GM12891 (cell line): ENCODE data around the gene MIER3.
A peak's percentile ranks its signal among the peaks of the same experiment; 100 is the strongest.

Experiments used
- DNase-seq: peaks from one replicate; pipeline ENCODE4 v3.0.0; 2011; ENCODE audit warnings: low spot score; ENCODE audit not compliant: insufficient read length
- FAIRE-seq: peaks from 2 replicates; lab custom pipeline; 2011; peaks lifted over from hg19 to GRCh38; lab: Jason Lieb, UNC
- PAX5 ChIP-seq: IDR thresholded peaks from 2 replicates; pipeline ENCODE4 v1.6.1; 2011; ENCODE audit warnings: low read length, moderate library complexity, mild to moderate bottlenecking; ENCODE audit not compliant: insufficient read depth, severe bottlenecking
- POLR2A ChIP-seq: IDR thresholded peaks from 2 replicates; pipeline ENCODE4 v1.6.1; 2011; ENCODE audit warnings: low read depth, low read length, control low read depth
- POLR2AphosphoS5 ChIP-seq: IDR thresholded peaks from 2 replicates; pipeline ENCODE4 v1.6.1; 2011; ENCODE audit warnings: low read depth, low read length, control low read depth
- POU2F2 ChIP-seq: IDR thresholded peaks from 2 replicates; pipeline ENCODE4 v1.6.1; 2011; ENCODE audit warnings: low read depth, mild to moderate bottlenecking, control low read depth, low read length, moderate library complexity
- SPI1 ChIP-seq: IDR thresholded peaks from 2 replicates; pipeline ENCODE4 v1.6.1; 2011; ENCODE audit warnings: low read depth, low read length, control low read depth
- TAF1 ChIP-seq: IDR thresholded peaks from 2 replicates; pipeline ENCODE4 v1.6.1; 2011; ENCODE audit warnings: low read depth, low read length, control low read depth

MIER3 gene

DNA sequence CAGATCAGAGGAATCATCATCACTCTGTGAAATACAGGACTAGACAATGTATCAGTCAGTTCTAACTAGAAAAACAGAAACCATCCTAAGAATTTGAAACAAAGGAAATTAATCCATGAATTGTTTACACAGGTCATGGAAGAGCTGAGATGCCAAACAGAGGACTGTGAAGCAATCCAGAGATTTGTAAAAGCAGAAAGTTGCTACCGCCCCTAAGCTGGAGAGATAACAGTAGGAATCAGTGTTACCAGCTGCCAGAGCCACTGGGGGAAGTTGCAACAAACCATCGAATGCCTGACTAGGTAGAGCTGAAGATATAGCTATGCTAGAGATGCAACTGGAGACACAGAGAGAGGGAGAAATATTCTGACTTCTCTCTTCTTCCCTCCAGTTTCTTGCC lies 10.4 kb upstream of the MIER3 start:
- TF ChIP-seq POLR2A (no peak), SPI1 (no peak), TAF1 (no peak), POU2F2 (no peak), PAX5 (no peak), POLR2AphosphoS5 (no peak)
- no peak for FAIRE-seq
- no peak for DNase-seq

DNA sequence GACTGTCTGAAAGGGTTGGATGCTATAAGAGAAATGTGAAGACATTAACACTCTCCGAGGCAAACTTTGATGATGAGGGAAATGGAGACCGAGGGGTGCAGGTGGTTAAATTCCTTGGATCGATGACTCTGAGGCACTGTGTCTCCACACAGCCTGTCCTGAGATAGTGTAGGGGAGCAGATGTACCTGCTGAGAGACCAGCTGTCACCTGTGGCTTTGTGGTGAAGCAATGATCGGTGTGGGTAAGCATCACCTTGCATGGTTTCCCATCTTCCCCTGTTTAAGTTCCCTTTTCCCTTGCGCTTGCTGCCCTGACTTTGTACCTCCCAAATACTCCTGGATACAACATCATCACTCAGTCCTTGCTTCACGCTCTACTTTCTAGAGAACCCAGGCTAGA lies 9.8 kb upstream of the MIER3 start:
- DNase-seq (no peak), FAIRE-seq (no peak)
- no peak for TF ChIP-seq PAX5
- no peak for TF ChIP-seq POU2F2
- no peak for TF ChIP-seq POLR2AphosphoS5
- no peak for TF ChIP-seq TAF1
- no peak for TF ChIP-seq POLR2A
- TF ChIP-seq SPI1, result no peak

DNA sequence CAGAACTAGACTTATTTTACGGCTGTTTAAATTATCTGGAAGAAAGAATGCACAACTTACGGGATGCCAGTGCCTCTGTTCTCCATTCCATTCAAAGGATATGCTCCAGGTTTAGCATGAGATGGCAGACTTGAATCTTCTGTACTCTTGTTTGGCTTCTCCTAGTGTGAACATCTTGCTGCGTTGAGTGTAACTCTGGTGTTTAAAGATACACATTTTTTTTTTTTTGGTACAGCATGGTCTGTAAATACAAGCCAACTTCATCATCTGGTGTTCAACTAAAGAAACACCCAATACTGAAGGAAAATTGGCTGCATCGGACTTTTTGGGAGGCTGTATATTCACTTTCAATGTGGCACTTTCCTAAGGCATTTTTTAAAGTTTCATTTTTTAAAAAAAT lies 7.4 kb upstream of the MIER3 start:
- FAIRE-seq (no peak), DNase-seq (no peak)
- TF ChIP-seq SPI1 (no peak), POLR2AphosphoS5 (no peak), POU2F2 (no peak), TAF1 (no peak), PAX5 (no peak)

- DNase-seq, result no peak
- no peak for FAIRE-seq
- TF ChIP-seq POU2F2 (no peak), SPI1 (no peak), PAX5 (no peak), POLR2A (no peak), POLR2AphosphoS5 (no peak), TAF1 (no peak)
Observed at GRCh38 chr5:56958595-56958994, 6.7 kb upstream of the MIER3 start.

- TF ChIP-seq PAX5, result no peak
- FAIRE-seq, result no peak
- DNase-seq, result no peak
Observed at GRCh38 chr5:56954262-56954661, 2.3 kb upstream of the MIER3 start.

DNA sequence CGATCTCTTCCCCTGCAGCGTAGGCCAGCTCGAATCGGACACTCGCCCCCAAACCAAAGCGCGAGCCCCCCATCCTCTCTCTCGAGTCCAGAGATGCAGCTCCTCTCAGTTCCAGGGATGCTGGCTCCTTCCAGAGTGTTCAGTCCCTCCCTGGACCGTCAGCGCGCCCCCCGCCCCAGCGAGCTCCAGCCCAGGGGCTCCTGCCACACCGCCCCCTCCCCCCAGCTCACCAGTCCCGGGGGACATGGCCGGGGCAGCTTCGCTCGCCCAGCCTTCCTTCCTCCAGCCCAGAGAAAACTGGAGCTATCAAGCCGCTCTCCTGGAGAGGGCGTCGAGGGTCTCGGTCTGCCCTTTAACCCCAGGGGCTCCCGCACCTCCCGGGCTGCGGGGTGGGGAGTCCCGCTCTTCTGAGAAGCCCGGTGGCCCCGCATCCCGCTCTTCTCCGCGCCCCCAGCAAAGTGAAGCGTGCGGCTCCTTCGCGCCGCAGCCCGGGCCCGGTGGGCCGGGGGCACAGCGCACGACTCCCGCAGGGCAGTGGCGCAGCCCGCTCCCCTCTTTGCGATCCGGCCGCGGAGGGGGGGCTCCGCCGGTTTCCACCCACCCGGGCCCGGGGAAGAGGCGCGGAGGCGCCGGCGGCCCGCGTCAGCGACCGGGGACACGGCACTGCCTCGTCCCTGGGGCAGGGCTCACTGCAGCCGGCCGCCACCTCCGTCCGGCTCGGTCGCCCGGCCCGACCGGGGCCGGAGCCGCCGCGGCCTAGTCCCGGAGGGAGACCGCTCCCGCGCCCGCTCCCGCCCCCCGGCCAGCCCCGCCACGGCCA lies 587 bp downstream of the MIER3 start:
- TF ChIP-seq POU2F2, result no peak
- TF ChIP-seq POLR2A, result no peak
- TF ChIP-seq SPI1, result no peak
- no peak for TF ChIP-seq PAX5
- TF ChIP-seq POLR2AphosphoS5, result no peak
- TF ChIP-seq TAF1, result no peak
- DNase-seq (peak; percentile 42), FAIRE-seq (no peak)

- FAIRE-seq, result peak; percentile 91
- peak; percentile 38 for DNase-seq
- TF ChIP-seq POU2F2, result no peak
- TF ChIP-seq POLR2A, result no peak
- TF ChIP-seq TAF1, result no peak
- no peak for TF ChIP-seq SPI1
- no peak for TF ChIP-seq PAX5
- TF ChIP-seq POLR2AphosphoS5, result no peak
Observed at GRCh38 chr5:56950626-56951125, 1.2 kb downstream of the MIER3 start.

DNA sequence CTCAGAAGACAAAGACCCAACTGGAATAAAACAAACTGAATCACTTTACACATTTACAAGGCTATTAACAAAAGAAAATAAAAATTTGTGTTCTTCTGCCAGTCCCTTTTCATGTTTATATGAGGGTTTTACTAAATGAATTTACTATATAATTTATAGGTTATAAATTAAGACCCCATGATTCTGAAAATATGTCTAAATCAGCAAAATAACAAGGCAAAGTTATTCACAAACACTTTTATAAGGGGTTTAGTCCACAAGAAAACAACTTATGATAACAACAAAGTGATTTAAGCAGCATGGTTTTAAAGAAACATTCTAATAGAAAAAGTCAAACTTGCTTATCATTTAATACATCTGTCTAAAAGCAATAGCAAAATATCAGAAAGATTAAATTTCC lies 4.9 kb downstream of the MIER3 start:
- FAIRE-seq (no peak), DNase-seq (no peak)
- TF ChIP-seq PAX5 (no peak), POLR2A (no peak), POU2F2 (no peak), SPI1 (no peak), POLR2AphosphoS5 (no peak), TAF1 (no peak)

- FAIRE-seq, result no peak
- no peak for DNase-seq
- TF ChIP-seq POLR2AphosphoS5 (no peak), SPI1 (peak; percentile 44; the same call in 1 of the 2 replicates)
Observed at GRCh38 chr5:56941981-56942380, 9.9 kb downstream of the MIER3 start.

GRCh38 chr5:56938858-56939257 lies 13.1 kb downstream of the MIER3 start:
- FAIRE-seq (no peak), DNase-seq (no peak)
- TF ChIP-seq TAF1 (no peak), POLR2AphosphoS5 (no peak), SPI1 (no peak), PAX5 (no peak), POU2F2 (no peak), POLR2A (no peak)
